Activated CD8-positive, alpha-beta memory T cell treated with anti-CD3 and anti-CD28 coated beads, Interleukin-2, amount 50 U/mL, for 24 hours (primary cell): ENCODE results near the gene OLA1.

Experiments
- DNase-seq: peaks from one replicate; pipeline ENCODE4 v3.0.0-alpha.2; 2020; ENCODE audit errors: extremely low read depth

Gene OLA1

DNA sequence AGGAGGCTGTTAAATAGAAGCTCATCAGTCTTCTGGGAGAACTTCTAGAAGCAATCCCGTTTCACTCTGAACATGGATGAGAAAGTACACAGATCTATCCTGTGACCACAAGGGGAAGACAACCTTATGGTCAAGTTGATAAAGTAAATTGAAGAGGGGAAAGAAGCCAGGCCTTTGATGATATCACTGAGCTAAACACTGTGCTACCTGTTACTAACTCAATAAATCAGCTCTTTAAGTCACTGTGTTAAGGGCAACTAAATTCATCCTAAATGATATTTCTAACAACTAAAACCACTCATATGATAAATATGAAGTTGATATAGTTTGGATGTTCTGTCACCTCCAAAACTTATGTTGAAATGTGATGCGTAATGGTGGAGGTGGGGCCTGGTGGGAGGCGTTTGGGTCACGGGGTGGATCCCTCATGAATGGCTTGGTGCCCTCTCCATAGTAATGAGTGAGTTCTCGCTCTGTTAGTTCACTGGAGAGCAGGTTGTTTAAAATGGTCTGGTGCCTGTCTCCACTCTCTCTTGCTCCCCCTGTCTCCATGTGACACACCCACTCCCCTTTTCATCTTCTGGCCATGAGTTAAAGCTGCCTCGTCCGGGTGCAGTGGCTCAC, 23.6 kb downstream of the OLA1 start:
- no peak for DNase-seq

DNA sequence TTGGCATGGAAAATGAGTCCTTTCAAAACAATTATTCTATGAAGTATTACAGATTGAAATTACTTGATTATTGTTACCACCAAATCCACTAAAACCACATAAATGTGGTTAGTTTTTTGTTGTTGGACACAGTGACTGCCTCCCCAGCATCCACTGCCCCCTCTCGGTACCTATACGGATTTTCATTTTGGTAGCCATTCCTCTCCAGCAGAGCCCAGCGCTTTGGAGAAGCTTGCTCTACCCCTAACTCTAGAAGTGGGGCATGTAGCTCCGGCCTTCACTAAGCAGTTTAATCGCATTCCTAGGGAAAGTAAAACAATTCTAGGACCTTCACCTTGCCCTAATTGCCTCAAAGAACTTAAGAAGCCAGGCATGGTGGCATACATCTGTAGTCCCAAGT, 24.2 kb downstream of the OLA1 start:
- DNase-seq, result no peak

- no peak for DNase-seq
Measured at GRCh38 chr2:174223388-174223787, 24.9 kb downstream of the OLA1 start.

DNA sequence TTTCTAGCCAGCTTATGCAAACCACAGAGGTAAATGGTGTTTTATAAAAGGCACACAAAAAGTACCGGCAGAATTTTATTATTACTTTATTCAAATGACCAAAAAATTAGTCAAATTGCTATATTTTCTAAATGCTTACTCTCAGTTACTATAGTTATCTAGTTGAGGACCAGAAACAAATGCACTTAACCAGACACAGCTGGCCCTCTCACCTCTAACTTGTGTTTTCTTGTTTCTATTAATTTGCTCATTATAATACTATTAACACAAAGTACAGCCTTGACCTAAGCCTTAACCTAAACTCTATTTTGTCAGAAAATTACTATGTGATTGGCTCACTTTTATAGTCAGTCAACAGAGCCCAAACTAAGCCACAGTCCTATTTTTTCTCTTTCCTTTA, 26.2 kb downstream of the OLA1 start:
- no peak for DNase-seq

DNA sequence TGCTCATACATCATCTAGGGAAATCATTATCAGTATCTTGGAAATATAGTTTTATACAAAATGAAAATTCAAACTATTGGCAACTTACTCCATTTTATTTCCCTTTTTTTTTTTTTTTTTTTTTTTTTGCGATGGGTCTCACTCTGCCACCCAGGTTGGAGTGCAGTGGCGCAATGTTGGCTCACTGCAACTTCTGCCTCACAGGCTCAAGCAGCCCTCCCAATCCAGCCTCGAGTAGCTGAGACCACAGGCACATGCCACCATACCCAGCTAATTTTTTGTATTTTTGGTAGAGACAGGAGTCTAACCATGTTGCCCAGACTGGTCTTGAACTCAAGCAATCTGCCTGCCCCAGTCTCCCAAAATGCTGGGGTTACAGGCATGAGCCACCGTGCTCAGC, 29.0 kb downstream of the OLA1 start:
- no peak for DNase-seq

- no peak for DNase-seq
Measured at GRCh38 chr2:174218773-174219172, 29.6 kb downstream of the OLA1 start.

- no peak for DNase-seq
Measured at GRCh38 chr2:174217869-174218268, 30.5 kb downstream of the OLA1 start.

DNA sequence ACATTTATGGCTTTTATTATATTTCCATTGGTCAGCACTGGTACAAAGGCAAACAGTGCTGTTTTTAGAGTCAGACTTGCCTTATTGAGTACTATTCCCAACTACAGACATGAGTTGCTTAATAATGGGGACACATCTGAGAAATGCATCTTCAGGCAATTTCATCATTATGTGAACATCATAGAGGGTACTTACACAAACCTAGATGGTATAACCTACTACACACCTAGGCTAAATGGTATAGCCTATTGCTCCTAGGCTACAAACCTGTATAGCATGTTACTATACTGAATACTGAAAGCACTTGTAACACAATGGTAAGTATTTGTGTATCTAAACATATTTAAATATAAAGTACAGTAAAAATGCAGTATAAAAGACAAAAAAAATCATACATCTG, 36.4 kb downstream of the OLA1 start:
- no peak for DNase-seq

DNA sequence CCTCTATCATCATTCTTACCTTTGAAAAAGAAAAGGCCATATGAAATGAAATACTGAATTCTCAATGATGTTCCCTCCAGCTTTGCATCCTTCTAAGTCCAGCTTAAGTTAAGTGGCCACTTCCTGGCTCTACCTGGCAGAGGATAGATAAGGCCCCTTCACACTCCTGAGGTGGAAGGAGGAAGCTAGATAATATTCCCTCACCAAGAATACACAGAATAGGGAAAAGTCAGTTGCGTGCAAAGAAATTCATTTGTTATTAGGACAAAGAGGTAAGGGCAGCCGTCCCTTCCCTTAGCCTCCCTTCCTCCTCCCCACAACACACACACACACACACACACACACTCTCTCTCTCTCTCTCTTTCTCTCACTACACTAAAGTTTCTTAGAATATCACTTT, 37.5 kb downstream of the OLA1 start:
- DNase-seq, result no peak

DNA sequence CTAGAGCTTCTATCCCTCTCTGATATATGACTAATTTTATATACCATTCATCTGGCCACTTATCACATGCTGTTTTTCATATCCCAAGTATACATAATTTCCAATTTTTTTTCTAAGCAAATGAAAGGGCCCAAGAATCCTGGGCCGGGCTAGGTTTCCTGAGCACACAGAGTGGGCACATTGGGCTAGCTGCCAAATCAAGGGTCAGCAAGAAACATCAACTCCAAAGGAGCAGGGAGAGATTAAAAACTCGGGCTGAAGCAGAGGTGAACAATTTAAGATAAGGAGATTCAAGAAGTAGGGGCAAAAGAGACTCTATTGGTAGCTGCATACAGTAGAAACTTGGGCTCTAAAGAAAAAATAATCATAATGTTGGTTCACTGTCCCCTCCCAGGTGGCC, 39.0 kb downstream of the OLA1 start:
- DNase-seq, result no peak

DNA sequence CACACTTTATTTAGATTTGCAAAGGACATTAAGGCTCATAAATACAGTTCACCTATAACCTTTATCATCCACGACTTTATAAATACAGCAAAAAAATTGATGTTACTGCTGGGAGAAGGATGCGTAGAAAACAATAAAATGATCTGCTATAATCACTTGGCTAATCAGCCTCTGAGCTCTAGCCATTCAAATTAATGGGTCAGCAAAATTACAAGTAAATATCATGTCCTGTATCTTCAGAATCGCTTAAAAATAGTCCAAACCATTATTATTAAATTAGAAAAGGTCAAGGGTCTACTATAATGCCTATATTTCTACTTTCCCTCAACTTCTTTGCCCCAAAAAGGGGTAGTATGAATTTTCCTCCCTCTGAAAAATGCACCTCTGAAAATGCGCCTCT, 40.3 kb downstream of the OLA1 start:
- DNase-seq, result no peak

- no peak for DNase-seq
Measured at GRCh38 chr2:174205562-174205961, 42.8 kb downstream of the OLA1 start.

DNA sequence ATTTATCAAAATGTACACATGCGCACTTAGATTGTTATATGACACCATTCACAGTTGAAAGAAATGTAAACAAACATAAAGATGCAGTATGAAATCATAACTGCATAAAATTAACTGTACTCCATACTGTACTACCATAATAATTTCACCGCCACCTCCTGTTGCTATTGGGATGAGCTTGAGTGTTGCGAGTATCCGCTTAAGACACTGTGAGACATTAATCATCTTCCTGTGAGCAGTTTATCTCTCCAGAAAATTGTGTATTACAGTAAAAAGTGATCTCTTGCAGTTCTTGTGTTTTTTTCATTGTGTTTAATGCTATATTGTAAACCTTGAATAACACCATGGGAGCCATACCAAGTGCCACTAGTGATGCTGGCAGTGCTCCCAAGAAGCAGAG, 46.1 kb downstream of the OLA1 start:
- no peak for DNase-seq

GRCh38 chr2:174198846-174199564, 49.3 kb downstream of the OLA1 start:
- DNase-seq, result no peak

DNA sequence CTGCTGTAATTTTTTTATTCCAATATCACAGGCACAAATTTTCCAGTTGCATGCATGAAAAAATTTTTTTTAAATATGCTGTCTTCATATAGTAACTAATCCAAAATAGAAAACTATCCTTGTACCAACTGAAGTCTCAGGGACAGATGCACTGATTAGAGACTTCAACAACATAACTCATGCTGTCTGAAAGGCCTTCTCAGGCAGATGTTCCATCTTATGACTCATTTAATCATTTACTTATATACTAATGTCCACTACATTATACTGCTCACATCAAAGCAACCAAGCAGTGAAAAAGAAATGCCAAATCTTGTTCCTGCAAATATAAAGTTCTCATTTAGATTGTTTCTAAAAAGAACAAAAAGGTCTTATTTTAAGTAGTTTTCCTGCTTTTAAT, 53.1 kb downstream of the OLA1 start:
- DNase-seq, result no peak

DNA sequence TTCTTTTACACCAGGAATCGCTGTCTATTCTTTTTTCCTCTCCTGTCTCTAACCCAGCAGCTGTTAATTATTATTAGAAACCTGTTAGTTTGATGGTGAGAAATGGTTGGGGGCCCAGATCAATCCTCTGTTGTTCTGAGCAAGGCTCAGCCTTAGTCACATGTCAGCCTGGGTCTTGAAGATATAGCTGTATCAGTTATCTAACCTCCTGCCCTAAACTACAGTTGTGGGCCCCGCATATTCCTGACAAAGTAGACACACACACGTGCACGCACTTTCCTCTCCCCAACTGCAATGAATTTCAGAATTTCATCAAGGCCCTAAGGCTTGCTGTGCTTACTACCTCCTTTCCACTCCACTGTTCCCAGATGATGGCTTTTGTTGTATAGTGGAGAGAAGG, 54.6 kb downstream of the OLA1 start:
- DNase-seq, result no peak

DNA sequence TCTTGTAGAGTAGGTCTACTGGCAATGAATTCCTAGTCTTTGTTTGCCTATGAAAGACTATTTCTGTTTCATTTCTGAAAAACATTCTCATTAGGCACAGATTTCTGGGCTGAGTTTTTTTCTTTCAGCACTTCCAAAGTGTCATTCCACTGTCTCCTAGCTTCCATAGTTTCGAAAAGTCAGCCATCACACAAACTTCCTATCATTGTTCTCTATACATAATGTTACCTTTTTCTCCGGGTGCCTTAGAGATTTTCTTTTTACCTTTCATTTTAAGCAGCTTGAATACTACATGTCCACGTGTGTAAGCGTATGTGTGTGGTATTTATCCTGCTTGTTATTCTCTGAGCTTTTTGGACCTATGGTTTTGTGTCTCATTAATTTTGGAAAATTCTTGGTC, 55.7 kb downstream of the OLA1 start:
- no peak for DNase-seq

DNA sequence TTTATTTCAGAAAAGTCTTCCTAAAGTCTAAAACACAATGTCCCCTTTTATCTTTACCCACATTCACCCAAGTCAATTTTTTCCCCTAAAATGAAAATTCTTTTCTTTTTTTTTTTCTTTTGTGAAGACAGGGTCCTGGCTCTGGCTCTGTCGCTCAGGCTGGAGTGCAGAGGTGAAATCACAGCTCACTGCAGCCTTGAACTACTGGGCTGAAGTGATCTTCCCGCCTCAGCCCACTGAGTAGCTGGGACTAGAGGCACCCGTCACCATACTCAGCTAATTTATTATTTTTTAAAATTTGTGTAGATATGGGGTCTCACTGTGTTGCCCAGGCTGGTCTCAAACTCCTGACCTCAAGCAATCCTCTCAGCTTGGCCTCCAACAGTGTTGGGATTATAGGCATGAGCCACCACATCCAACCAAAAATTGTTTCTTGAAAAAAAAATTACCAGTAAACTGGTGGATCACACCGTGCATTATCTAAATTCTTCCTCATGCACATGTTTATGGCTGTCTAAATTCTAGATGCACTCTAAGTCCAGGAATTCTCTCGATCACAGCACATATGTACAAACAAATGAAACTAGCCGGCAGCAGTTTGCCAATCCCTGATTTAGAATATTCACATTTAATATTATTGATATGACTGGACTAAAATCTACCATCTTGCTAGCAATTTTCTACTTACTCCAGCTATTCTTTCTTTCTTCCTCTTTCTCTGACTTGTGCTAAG, 56.8 kb downstream of the OLA1 start:
- no peak for DNase-seq

GRCh38 chr2:174184915-174185314, 63.4 kb downstream of the OLA1 start:
- no peak for DNase-seq

DNA sequence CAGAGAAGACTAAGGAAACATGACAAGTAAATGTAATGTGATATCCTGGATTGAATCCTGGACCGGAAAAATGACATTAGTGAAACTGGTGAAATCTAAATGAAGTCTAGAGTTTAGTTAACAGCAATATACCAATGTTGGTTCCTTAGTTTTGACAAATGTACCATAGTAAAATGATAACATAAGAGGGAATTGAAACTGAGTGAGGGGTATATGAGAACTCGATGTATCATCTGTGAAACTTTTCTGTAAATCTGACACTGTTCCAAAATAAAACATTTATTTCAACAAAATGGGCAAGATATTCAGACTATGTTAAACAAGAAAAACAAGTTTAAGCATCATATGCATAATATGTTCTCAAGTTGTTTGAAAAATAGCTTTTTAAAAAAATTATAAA, 63.8 kb downstream of the OLA1 start:
- no peak for DNase-seq

- DNase-seq, result no peak
Measured at GRCh38 chr2:174183076-174183475, 65.3 kb downstream of the OLA1 start.

GRCh38 chr2:174181368-174181767, 67.0 kb downstream of the OLA1 start:
- DNase-seq, result no peak

GRCh38 chr2:174180726-174181236, 67.6 kb downstream of the OLA1 start:
- no peak for DNase-seq
